Endometrium (tissue), 2 donors: Measurements from ENCODE around the gene TNNT1.

Source experiments
- FAIRE-seq: peaks from 2 replicates; lab custom pipeline; 2012; peaks lifted over from hg19 to GRCh38; lab: Jason Lieb, UNC
- donor health status: control.
- donor health status: control.

TNNT1 gene

GRCh38 chr19:55141696-55142095 is 7.3 kb downstream of the TNNT1 start:
- FAIRE-seq, result no peak

DNA sequence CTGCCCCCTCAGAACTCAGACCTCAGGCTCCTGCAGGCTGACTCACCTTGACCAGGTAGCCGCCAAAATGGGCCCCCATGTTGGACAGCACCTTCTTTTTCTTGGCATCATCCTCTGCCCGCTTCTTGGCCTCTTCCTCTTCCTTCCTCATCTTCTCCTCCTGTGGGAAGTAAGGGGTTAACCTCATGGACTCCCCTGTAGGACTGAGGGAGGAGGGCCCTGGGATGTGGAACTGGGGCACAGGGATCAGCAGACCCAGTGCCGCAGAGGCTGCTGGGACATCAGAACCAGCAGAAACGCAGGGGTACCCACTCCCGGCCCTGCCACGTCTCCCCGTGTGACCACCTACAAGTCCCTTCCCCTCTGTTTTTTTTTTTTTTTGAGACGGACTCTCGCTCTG is 11.1 kb downstream of the TNNT1 start:
- no peak for FAIRE-seq

DNA sequence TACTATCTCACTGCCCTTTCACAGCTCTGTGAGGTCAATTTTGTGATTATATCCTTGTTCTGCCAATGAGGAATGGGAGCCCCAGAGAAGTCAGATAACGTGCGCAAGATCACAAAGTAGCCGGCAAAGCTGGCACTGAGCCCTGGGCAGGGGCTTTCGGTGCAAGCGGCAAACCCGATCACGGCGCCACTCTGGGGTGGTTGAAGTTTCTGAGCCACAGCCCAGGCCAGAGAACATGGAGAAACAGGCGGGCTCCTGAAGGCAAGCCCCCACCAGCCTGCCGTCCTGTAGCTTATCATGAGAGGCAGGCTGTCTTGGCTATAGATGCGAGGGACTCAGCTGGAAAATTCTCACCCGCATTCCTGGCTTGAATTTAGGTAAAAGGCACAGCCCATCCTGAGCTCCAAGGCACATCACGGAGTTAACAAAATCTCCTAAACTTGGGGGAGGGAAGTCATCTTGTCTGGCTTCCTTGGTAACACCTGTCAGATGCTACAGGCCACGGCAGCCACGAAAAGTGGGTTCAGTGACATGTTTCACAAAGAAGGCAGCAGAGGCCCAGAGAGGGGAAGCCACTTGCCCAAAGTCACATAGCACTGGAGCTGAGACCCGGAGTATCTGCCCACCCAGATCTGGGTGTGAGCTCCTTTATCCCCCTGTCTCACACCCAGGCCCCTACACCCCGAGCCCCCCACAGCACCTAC is 12.5 kb downstream of the TNNT1 start:
- FAIRE-seq, result no peak

GRCh38 chr19:55134736-55135135 is 14.3 kb downstream of the TNNT1 start:
- no peak for FAIRE-seq

GRCh38 chr19:55133639-55134444 is 15.2 kb downstream of the TNNT1 start:
- no peak for FAIRE-seq

DNA sequence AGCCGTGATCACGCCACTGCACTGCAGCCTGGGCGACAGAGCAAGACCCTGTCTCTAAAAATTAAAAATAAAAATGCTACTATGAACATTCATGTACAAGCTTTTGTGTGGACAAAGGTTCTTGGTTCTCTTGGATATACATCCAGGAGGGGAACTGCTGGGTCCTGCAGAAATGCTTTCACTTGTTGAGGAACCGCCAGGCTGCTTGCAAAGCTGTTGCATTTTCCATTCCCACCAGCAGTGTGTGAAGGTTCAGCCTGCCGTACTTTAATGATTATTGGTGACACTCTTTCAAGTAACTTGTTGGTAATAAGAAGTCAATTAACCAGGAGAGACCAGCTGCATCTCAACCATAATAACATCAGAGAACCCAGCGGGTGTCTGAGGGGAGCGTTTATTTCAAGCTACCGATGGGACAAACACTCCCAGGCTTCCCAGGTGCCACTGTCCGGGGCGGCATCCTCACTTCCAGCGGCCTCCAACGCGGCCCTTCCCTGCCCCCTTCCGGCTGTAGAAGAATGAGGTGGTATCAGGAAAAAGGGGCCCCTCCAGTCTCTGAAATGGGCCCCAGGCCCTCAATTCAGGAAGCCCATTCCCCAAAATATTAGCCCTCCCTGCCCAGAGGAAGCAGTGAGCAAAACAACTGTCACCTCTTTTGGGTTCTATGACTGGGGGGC is 16.4 kb downstream of the TNNT1 start:
- no peak for FAIRE-seq

- no peak for FAIRE-seq
Measured at GRCh38 chr19:55131421-55131820, 17.6 kb downstream of the TNNT1 start.

- FAIRE-seq, result no peak
Measured at GRCh38 chr19:55119053-55119452, 30.0 kb downstream of the TNNT1 start.

GRCh38 chr19:55118401-55118991 is 30.5 kb downstream of the TNNT1 start:
- no peak for FAIRE-seq

DNA sequence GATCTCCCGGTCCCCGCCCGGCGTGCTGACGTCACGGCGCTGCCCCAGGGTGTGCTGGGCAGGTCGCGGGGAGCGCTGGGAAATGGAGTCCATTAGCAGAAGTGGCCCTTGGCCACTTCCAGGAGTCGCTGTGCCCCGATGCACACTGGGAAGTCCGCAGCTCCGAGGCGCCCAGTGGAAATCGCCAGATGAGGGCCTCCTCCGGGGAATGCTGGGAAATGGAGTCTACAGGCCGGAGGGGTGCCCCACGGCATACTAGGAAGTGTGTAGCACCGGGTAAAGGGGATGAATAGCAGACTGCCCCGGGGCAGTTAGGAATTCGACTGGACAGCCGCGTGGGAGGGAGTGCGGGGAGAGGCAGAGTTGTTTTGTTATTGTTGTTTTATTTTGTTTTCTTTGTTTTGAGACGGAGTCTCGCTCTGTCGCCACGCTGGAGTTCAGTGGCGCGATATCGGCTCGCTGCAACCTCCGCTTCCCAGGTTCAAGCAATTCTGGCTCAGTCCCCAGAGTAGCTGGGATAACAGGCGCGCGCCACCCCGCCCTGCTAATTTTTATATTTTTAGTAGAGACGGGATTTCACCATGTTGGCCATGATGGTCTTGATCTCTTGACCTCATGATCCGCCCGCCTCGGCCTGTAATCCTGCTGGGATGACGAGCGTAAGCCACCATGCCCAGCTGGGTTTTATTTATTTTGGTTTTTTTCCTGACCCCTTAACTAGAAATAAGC is 31.2 kb downstream of the TNNT1 start:
- FAIRE-seq, result peak; percentile 93

- no peak for FAIRE-seq
Measured at GRCh38 chr19:55116859-55117662, 31.9 kb downstream of the TNNT1 start, which contains the start of gene PPP1R12C. TSS of gene PPP1R12C (minus strand) at chr19:55117637. CDS start at chr19:55117543, 94 bp downstream.

GRCh38 chr19:55116232-55116858 is 32.7 kb downstream of the TNNT1 start:
- FAIRE-seq, result no peak

DNA sequence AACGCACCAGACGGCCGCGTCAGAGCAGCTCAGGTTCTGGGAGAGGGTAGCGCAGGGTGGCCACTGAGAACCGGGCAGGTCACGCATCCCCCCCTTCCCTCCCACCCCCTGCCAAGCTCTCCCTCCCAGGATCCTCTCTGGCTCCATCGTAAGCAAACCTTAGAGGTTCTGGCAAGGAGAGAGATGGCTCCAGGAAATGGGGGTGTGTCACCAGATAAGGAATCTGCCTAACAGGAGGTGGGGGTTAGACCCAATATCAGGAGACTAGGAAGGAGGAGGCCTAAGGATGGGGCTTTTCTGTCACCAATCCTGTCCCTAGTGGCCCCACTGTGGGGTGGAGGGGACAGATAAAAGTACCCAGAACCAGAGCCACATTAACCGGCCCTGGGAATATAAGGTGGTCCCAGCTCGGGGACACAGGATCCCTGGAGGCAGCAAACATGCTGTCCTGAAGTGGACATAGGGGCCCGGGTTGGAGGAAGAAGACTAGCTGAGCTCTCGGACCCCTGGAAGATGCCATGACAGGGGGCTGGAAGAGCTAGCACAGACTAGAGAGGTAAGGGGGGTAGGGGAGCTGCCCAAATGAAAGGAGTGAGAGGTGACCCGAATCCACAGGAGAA is 33.5 kb downstream of the TNNT1 start:
- no peak for FAIRE-seq

GRCh38 chr19:55114566-55115145 is 34.4 kb downstream of the TNNT1 start:
- no peak for FAIRE-seq

GRCh38 chr19:55113570-55114039 is 35.4 kb downstream of the TNNT1 start:
- peak; percentile 63 for FAIRE-seq

DNA sequence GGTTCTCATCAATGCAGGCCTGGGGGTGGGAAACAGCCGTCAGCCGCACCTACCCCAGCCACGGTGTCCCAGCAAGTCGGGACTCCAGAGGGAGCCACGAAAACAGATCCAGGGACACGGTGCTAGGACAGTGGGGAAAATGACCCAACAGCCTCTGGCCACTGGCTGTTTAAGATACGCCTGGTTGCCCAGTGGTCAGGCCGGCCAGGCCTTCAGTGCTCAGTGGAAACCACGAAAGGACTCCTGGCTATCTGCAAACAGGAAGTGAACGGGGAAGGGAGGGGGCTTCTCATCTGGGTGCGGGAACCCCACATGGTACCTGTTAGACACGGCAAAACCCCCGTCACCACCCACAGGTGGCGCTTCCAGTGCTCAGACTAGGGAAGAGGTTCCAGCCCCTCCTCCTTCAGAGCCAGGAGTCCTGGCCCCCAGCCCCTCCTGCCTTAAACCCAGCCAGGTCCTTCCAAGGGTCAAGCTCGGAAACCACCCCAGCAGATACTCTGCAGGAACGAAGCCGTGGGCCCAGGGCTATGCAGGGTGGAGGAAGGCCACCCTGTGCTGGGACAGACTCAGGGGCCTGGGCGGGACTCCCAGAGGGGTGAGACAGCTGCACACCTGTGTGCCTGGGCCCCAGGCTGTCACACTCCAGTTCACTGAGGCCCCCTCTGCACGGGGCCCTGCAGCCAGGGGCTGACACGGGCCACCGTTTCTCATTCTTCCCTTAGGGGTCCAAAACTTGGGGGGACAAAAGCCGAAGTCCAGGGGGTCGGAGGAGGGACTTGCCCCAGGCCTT is 36.0 kb downstream of the TNNT1 start:
- no peak for FAIRE-seq

GRCh38 chr19:55112246-55112776 is 36.7 kb downstream of the TNNT1 start:
- FAIRE-seq, result no peak

DNA sequence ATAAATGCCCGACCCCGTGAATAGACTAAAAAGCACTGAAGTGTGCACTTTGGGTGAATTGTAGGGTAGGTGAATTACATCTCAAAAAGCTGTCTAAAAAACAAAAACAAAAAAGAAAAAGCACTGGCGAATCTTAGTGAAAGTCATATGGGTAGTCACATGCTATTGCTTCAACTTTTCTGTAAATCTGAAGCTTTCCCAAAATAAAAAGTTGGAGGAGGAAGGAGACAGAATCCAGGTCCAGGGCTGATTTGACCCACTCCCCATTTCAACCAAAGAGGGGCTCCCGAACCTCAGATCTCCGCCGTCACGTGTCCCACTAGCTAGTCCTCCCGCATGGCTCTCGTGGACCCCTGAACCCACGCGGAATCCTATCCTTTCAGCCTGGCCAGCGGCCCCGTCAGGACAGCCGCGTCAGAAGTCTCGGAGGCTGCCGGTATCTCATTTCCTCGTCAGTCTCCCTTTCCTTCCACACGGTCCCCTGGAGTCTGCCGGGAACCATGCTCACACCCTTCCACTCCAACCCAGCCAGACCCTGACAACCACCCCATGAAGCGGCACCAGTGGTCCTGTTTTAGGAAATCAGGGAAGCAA is 37.7 kb downstream of the TNNT1 start:
- no peak for FAIRE-seq
